ENCODE measurements around the gene RBM28.
A peak's percentile ranks its signal among the peaks of the same experiment; 100 is the strongest.

The RBM28 gene

GRCh38 chr7:128366986-128367385 lies 23.3 kb upstream of the RBM28 start:
- DNase-seq, result no peak

DNA sequence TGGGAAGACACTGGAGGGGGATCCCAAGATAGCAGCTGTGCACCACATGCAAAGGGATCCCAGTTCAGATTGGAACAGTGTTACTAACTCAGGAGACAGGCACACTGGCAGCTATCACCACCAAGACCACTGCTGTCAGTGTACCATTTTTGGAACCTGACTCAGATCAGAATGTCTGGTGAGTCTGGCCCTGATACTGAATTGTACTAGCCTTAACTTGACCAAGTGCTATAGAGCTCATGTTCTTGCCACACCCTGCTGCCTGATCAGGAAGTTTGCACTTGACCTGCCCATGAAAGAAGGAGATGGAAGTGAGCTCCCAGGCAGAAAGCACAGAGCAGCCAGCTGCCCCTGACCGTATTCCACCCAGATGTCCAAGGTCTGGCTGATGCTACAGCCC lies 22.6 kb upstream of the RBM28 start:
- no peak for DNase-seq

DNA sequence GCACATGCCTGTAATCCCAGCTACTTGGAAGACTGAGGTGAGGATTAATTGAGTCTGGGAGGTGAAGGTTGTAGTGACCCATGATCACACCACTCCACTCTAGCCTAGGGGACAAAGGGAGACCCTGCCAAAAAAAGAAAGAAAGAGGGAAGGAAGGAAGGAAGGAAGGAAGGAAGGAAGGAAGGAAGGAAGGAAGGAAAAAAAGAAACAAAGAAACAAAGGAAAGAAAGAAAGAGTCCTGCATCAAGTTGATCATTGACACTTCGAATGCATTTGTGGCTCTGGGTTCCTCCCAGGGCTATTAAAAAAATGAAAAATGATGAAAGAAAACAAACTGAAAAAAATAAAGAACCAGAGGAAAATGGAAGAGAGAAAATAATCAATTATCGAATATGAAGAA lies 21.7 kb upstream of the RBM28 start:
- DNase-seq, result no peak

GRCh38 chr7:128364166-128364870 lies 20.6 kb upstream of the RBM28 start:
- no peak for DNase-seq

- DNase-seq, result no peak
These were observed 19.6 kb upstream of the RBM28 start for GRCh38 chr7:128363261-128363721.

DNA sequence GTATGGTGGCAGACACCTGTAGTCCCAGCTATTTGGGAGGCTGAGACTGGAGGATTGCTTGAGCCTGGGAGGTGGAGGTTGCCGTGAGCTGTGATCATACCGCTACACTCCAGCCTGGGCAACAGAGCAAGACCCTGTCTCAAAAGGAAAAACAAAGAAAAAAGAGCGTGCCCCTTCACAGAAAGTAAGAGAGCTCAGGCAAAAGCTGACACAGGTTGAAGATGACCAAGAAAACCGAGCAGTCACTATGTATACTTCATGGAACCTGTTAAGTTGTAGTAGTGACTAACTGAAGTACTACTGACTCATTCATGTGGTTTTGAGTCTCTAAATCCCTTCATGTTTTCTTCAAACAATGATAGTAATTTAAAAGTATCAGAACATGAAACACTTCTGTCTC lies 19.0 kb upstream of the RBM28 start:
- DNase-seq, result no peak

- DNase-seq, result peak; percentile 29
These were observed 18.0 kb upstream of the RBM28 start, which contains the start of gene PRRT4 for GRCh38 chr7:128361411-128362379. Gene PRRT4, minus strand, starts transcription at chr7:128361690.

- DNase-seq, result no peak
These were observed 16.6 kb upstream of the RBM28 start for GRCh38 chr7:128360359-128360678.

- no peak for DNase-seq
These were observed 16.2 kb upstream of the RBM28 start for GRCh38 chr7:128359939-128360338.

DNA sequence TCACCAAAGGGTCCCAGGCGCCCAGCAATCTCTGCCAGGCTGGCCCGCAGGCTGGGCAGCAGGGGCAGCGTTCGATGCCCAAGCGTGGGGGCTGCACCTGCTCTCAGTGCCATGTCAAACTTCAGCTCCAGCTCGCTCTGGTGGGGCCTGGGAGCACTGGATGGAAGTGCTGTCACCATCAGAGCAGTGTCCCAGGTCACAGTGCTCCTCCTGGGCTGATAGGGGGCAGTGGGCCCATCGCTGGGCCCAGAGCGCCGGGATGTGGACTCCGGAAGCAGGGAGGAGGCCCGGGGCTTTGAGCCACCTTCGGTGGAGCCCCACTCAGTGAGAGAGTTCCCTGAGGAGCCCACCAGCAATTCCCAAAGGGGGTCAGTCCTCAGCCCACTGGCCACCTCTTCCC lies 15.6 kb upstream of the RBM28 start:
- DNase-seq, result no peak

DNA sequence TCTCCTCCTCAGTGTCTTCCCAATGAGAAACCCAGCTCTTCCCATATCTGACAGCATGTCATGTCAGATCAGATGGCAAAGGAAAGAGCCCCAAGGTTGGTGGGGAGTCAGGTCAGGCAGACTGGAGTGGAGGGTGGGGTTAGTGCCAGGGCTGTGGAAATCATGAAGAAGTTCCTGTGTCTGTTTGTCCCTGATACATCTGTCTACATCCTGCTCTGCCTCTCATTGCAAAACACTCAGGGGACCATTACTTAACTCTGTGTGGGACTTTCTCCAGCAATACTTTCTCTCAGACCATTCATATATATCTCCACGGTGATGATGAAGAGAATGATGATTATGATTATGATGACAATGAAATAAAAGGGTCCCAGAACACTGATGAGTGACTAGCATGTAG lies 14.5 kb upstream of the RBM28 start:
- DNase-seq, result no peak

DNA sequence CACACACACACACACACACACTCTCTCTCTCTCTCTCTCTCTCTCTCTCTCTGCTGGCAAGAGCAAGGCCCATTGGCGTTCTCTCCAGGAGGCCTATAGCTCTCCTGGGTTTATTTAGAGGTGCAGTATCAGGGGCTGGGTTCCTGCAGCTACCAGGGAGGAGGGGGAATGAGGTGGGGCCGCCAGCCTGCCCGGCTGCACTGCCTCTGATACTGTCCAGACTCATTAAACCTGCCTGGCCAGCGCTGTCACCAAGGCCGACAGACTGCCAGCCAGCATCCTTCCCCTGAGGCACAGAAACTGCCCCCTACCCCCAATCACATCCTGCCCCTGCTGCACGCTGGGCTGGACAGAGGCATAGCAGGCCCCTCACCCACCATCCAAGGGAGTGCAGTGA lies 13.5 kb upstream of the RBM28 start:
- DNase-seq, result no peak

DNA sequence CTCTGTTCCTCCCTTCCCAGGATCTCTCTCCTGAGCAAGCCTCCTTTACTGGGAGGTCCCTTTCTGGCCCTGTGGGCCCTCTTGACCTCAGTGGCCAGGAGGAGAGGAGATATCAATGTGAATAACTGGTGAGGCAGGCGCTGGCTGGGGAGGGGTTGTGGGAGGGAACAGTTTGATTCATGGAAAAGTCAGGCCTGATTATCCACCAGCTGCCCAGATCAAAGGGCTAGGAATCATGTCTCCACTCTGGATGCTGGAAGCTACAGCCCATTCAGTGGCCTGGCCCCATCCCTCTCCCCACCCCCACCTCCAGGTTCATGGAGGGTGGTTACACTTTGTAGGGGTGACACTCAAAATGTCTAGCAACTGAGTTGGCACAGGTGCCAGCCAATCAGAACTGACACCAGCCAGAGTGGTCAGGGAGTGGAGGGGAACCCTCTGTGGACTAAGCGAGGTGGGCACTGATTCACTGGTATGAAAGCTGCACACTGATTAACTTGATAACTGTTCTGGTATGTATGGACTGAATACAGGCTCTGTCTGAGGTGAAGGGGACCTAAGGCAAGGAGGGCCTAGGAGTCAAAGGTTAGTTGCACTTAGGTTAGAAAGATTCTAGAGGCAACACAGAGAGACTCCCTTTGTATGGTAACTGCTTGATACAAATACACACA lies 13.0 kb upstream of the RBM28 start:
- no peak for DNase-seq

DNA sequence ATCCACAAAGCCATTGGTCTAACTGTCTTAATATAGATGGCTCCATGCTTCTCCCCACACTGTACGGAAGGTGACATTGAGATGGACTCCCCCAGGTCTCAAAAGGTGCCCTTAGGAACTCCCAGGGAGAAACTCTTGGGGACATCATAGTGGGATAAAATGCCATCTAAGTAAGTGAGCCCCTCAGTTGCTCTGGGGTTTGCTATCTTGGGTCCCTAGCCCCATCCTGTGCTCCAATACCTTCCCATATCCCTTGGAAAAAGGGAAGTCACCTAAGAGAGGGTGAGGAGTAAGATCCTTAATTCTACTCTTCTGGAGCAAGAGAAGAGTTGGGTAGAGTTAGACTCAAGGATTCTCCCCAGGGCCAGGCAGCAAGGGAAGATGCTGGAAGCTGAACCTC lies 9.9 kb upstream of the RBM28 start:
- no peak for DNase-seq

- no peak for DNase-seq
These were observed 9.5 kb upstream of the RBM28 start for GRCh38 chr7:128353189-128353588.

DNA sequence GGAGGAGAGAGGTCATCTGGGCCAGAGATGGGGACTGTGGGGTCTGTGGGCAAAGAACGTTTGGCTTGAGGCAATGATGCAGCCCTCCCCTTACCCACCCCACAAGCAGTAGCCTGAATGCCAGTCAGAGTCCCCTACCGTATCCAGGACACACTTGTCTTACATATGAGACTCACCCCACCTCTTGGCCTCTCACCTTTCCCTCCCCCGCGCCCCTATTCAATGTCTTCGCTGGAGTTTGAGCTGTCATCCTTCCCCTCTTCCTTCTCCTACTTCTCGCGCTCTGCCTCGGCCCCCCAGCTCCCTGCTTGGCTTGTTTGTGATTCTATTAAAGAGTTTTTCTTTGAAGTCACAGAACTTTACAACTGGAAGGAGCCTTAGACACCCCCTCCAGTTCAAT lies 8.9 kb upstream of the RBM28 start:
- DNase-seq, result no peak

DNA sequence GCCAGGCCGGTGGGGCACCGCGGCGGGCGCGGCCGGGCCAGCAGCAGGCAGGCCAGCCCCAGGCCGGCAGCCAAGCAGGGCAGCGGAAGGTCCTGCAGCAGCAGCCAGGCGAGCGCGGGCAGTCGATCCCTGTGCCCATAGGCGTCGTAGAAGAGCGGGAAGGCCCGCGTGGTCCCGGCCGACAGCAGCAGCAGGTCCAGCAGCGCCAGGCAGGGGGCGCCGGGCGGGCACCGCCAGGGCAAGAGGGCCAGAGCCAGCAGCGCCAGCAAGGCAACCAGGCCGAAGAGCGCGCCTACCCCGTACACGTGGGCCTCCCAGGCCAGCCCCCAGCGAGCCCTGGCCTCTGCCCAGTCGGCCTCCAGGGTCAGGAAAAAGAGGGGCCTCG lies 8.4 kb upstream of the RBM28 start:
- peak; percentile 24 for DNase-seq

DNA sequence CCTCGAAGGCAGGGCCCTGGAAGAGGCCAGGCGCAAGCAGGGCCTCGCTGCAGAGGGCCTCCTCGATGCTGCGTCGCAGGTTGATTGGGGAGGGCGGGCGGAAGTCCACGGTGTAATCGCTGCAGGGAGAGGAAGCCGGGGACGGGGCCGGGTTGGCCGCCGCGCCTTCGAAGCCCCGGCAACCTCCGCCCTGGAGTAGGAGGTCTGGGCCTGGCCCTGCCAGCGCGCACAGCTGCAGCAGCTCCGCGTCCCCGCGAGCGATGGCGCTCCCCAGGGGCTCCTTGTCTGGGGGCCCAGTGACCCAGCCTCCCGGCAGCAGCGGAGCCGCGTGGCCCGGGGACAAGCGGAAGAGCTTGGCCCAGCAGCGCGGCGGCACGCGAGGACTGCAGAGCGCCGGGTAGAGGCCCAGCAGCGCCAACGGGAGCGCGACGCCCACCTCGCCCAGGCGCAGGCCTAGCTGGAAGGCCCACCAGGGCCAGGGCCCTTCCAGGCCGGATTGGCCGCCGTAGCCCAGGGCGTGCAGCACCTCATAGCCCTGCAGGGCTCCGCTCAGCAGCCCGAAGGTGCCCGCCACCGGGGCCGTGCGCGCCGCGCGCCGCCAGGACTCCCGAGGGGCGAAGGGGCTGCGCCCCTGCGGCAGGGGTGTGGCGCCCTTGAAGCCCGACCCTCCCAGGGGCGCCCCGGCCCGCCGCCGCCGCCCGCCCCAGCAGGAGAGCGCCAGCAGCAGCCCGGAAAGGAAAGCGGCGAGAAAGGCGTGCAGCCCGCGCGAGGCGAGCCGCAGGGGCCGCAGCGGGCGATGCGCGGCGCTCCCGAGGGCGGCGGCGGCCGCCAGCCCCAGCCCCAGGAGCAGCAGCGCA lies 7.8 kb upstream of the RBM28 start:
- DNase-seq, result peak; percentile 21

- no peak for DNase-seq
These were observed 7.1 kb upstream of the RBM28 start for GRCh38 chr7:128350708-128351295.

DNA sequence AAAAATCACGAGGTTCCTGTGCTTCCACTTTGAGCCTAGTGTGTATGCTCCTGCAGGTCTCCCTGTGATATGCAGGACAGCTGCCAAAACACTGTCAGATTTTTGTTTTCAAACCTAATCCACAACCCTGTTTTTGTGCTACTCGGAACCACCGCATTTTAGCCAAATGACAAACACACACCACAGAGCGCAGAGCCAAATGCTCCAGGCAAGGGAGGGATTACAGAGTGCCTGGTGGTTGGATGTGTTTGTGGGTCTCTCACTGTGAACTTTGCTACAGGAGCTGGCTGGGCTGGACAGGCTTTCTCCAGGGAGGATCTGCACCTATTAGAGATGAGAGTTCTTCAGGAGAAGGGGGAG lies 5.7 kb upstream of the RBM28 start:
- DNase-seq, result no peak

GRCh38 chr7:128347647-128348097 lies 4.0 kb upstream of the RBM28 start:
- peak; percentile 40 for DNase-seq

- no peak for DNase-seq
These were observed 695 bp upstream of the RBM28 start for GRCh38 chr7:128344431-128344774.
